ENCODE data around the gene CCN6. TPM values are rescaled to one million over a fixed set of nuclear protein-coding genes. Genes with fewer than 3 reads are reported as not detected.
A peak's percentile ranks its signal among the peaks of the same experiment; 100 is the strongest.

The CCN6 gene
- total RNA-seq, 6 experiments from 2014 or later = not detected

- intact Hi-C loops (cut with DNase I) = no loop called here
These were observed 4.5 kb downstream of the CCN6 start for GRCh38 chr6:112058243-112059032.

GRCh38 chr6:112061605-112062004, 7.7 kb downstream of the CCN6 start:
- Histone ChIP-seq H3K27ac (no peak overlapping the region), H3K9me3 (no peaks in the 10 kb centered on the region), H3K4me1 (no peaks in the 10 kb centered on the region), H3K27me3 (no peaks in the 10 kb centered on the region), H3K4me3 (no peak overlapping the region), H3K36me3 (no peaks in the 10 kb centered on the region)
- 90% methylated on average over 4 of the region's 4 CpGs for WGBS (ENCODE audit: insufficient coverage, low coverage, low lambda C conversion rate, missing lambda C conversion rate)
- ATAC-seq (no peak), DNase-seq (no peak)
- TF ChIP-seq POLR2A (IDR thresholded peaks at IDR 0.05) (no peak), CTCF (IDR thresholded peaks at IDR 0.05) (no peak)
- intact Hi-C loops (cut with DNase I) = no loop called here

More at GRCh38 chr6:112058243-112059032, 4.5 kb downstream of the CCN6 start:
- peak; percentile 28 to 61 (median 47) for ATAC-seq
- TF ChIP-seq CTCF (IDR thresholded peaks at IDR 0.05) = no peak
- TF ChIP-seq POLR2A (IDR thresholded peaks at IDR 0.05) = no peak
- 47% methylated on average over 4 of the region's 4 CpGs for WGBS (ENCODE audit: insufficient coverage, low coverage, low lambda C conversion rate, missing lambda C conversion rate)
- no peak for DNase-seq
- Histone ChIP-seq H3K36me3 (no peaks in the 10 kb centered on the region), H3K27me3 (no peaks in the 10 kb centered on the region), H3K4me3 (no peak overlapping the region), H3K27ac (no peak overlapping the region), H3K4me1 (no peaks in the 10 kb centered on the region), H3K9me3 (no peaks in the 10 kb centered on the region)

- WGBS (ENCODE audit: insufficient coverage, low coverage, low lambda C conversion rate, missing lambda C conversion rate) = 69% methylated on average over 3 of the region's 3 CpGs
- no peak for DNase-seq
- TF ChIP-seq CTCF (IDR thresholded peaks at IDR 0.05) = no peak
- no peak for TF ChIP-seq POLR2A (IDR thresholded peaks at IDR 0.05)
- H3K27me3 ChIP-seq = no peaks in the 10 kb centered on the region
- H3K4me3 ChIP-seq = no peak overlapping the region
- intact Hi-C loops (cut with DNase I) = no loop called here
- no peaks in the 10 kb centered on the region for H3K4me1 ChIP-seq
- H3K36me3 ChIP-seq = no peaks in the 10 kb centered on the region
- ATAC-seq = no peak
- H3K27ac ChIP-seq = no peak overlapping the region
- no peaks in the 10 kb centered on the region for H3K9me3 ChIP-seq
These were observed 9.1 kb downstream of the CCN6 start for GRCh38 chr6:112062966-112063365.

- ATAC-seq (no peak), DNase-seq (no peak)
- Histone ChIP-seq H3K27ac (no peak overlapping the region), H3K27me3 (no peaks in the 10 kb centered on the region), H3K36me3 (peaks cover 0 to 13% (median 1%) of the 10 kb centered on the region in 4 donors), H3K4me3 (no peak overlapping the region), H3K4me1 (no peaks in the 10 kb centered on the region), H3K9me3 (no peaks in the 10 kb centered on the region)
- 45% methylated on average over 6 of the region's 6 CpGs for WGBS (ENCODE audit: insufficient coverage, low coverage, low lambda C conversion rate, missing lambda C conversion rate)
- TF ChIP-seq CTCF (IDR thresholded peaks at IDR 0.05) (no peak), POLR2A (IDR thresholded peaks at IDR 0.05) (no peak)
- intact Hi-C loops (cut with DNase I) = no loop called here
These were observed 11.6 kb downstream of the CCN6 start for GRCh38 chr6:112065426-112065986.

Measured in right lobe of liver (tissue), 6 donors.